PC-3 (cell line): ENCODE results near the gene ACTMAP. TPM values are rescaled to one million over a fixed set of nuclear protein-coding genes. Genes with fewer than 3 reads are reported as not detected.

Experiments
- ATAC-seq: fragments of 200-7000 bp; cut with Tn5 transposase; 2 replicates; pipeline ENCODE4 v1.9.1; 2020; ENCODE audit warnings: mild to moderate bottlenecking, moderate library complexity
- BruUV-seq: library from RNA; stranded (reverse); fragments of 400-500 nt; replicated peaks from 2 replicates; lab custom pipeline; 2021; lab: Mats Ljungman, UMichigan
- CTCF ChIA-PET: fragments of 300-600 bp; sonication (Branson Sonifier 250); formaldehyde crosslinking; loops from one replicate; lab custom pipeline; 2022; ENCODE audit warnings: antibody characterized with exemption; lab: Charles Lee
- POLR2A ChIA-PET: fragments of 300-600 bp; sonication (Branson Sonifier 250); formaldehyde crosslinking; loops from one replicate; lab custom pipeline; 2022; ENCODE audit warnings: antibody characterized with exemption; ENCODE audit not compliant: unreplicated experiment; lab: Charles Lee
- DNase-seq: peaks from one replicate; pipeline ENCODE4 v3.0.0-alpha.2; 2015
- H2AFZ ChIP-seq: fragments of 300-600 bp; sonication (generic); 2 replicates; pipeline ENCODE4 v1.6.0; 2016; ENCODE audit warnings: antibody characterized with exemption, low read length
- H3F3A ChIP-seq: fragments of 300-600 bp; sonication (generic); one replicate; pipeline ENCODE4 v1.6.0; 2017; ENCODE audit warnings: antibody characterized with exemption, low read length, control low read depth, mild to moderate bottlenecking; ENCODE audit not compliant: unreplicated experiment
- H3K27ac ChIP-seq: fragments of 300-600 bp; sonication (generic); 2 replicates; pipeline ENCODE4 v1.5.1; 2016; ENCODE audit warnings: mild to moderate bottlenecking, low read length
- H3K27me3 ChIP-seq: fragments of 300-600 bp; sonication (generic); 2 replicates; pipeline ENCODE4 v1.6.1; 2016; ENCODE audit warnings: low read length, mixed read lengths
- H3K36me3 ChIP-seq: fragments of 300-600 bp; sonication (generic); 2 replicates; pipeline ENCODE4 v1.6.1; 2016; ENCODE audit warnings: low read depth, mixed run types, low read length, mixed read lengths
- H3K4me1 ChIP-seq: fragments of 300-600 bp; sonication (generic); 2 replicates; pipeline ENCODE4 v1.5.1; 2016; ENCODE audit warnings: low read length; ENCODE audit not compliant: insufficient read depth
- H3K4me2 ChIP-seq: fragments of 300-600 bp; sonication (generic); 2 replicates; pipeline ENCODE4 v1.6.0; 2016; ENCODE audit warnings: low read length
- H3K4me3 ChIP-seq: fragments of 300-600 bp; sonication (generic); 2 replicates; pipeline ENCODE4 v1.5.1; 2016; ENCODE audit warnings: mild to moderate bottlenecking, low read length, mixed read lengths
- H3K79me2 ChIP-seq: fragments of 300-600 bp; sonication (generic); 2 replicates; pipeline ENCODE4 v1.6.1; 2017; ENCODE audit warnings: low read length, mixed read lengths
- H3K9ac ChIP-seq: fragments of 300-600 bp; sonication (generic); 2 replicates; pipeline ENCODE4 v1.6.0; 2016; ENCODE audit warnings: mild to moderate bottlenecking, low read length
- H3K9me2 ChIP-seq: fragments of 300-600 bp; sonication (generic); replicated peaks from 2 replicates; pipeline ENCODE4 v1.6.1; 2016; ENCODE audit warnings: mixed run types, low read length, mixed read lengths
- H3K9me3 ChIP-seq: fragments of 300-600 bp; sonication (generic); 2 replicates; pipeline ENCODE4 v1.6.1; 2016; ENCODE audit warnings: low read length, mixed read lengths
- H4K20me1 ChIP-seq: fragments of 300-600 bp; sonication (generic); 2 replicates; pipeline ENCODE4 v1.6.1; 2016; ENCODE audit warnings: low read length, mixed read lengths
- CTCF ChIP-seq: fragments of 300-600 bp; sonication (generic); conservative IDR thresholded peaks from 2 replicates; pipeline ENCODE4 v1.5.1; 2017; ENCODE audit warnings: antibody characterized with exemption, low read depth, mild to moderate bottlenecking, low read length
- EZH2 ChIP-seq: fragments of 300-600 bp; sonication (generic); IDR thresholded peaks from one replicate; pipeline ENCODE4 v1.6.1; 2017; ENCODE audit warnings: antibody characterized with exemption, mild to moderate bottlenecking, low read length; ENCODE audit not compliant: unreplicated experiment
- EZH2phosphoT487 ChIP-seq: fragments of 300-600 bp; sonication (generic); IDR thresholded peaks from 2 replicates; pipeline ENCODE4 v1.6.1; 2018; ENCODE audit warnings: mild to moderate bottlenecking, antibody characterized with exemption, low read length, borderline replicate concordance
- intact Hi-C: fragments of 100-400 bp; cut with micrococcal nuclease; formaldehyde crosslinking; loops from 2 replicates; pipeline ENCODE4 v1.9.0; 2023
- total RNA-seq: library from RNA; depleted of rRNA; stranded (reverse); fragments of >200 nt; gene quantifications from 2 replicates; pipeline ENCODE4 v1.2.3, GENCODE V29; 2014

The ACTMAP gene
- total RNA-seq, 1 experiment from 2014 or later: 0.40 TPM

- H3F3A ChIP-seq: no peaks in the 10 kb centered on the region
- H3K27ac ChIP-seq: peak within 1 kb of the TSS; percentile 93
- H3K4me1 ChIP-seq: peaks cover 35% of the 10 kb centered on the region
- H3K79me2 ChIP-seq: peaks cover 50% of the 10 kb centered on the region
- H3K36me3 ChIP-seq: peaks cover 9% of the 10 kb centered on the region
- peak within 1 kb of the TSS; percentile 99 for H3K9ac ChIP-seq
- no TSS peak for BruUV-seq
- intact Hi-C loops: loop anchor here (1.0 to 2.0 kb wide), 2 partner anchors 27 to 34 kb away; partner anchors contain the start of genes COQ8B, ITPKC and RAB4B
- peaks cover 23% of the 10 kb centered on the region for H4K20me1 ChIP-seq
- no peaks in the 10 kb centered on the region for H3K27me3 ChIP-seq
- peak within 1 kb of the TSS; percentile 91 for H3K4me2 ChIP-seq
- H3K9me2 ChIP-seq: no peaks in the 10 kb centered on the region
- TF ChIP-seq EZH2 (no peak), CTCF (no peak), EZH2phosphoT487 (no peak)
- H3K9me3 ChIP-seq: no peaks in the 10 kb centered on the region
- CTCF ChIA-PET: no interaction called here
- H3K4me3 ChIP-seq: peak within 1 kb of the TSS; percentile 95
- POLR2A ChIA-PET: interaction anchor here (0.5 to 1.2 kb wide), 4 partner anchors 26 to 467 kb away, joined by 3 to 20 read pairs (median 8); no protein-coding TSS in a partner anchor
- DNase-seq (peak; percentile 97), ATAC-seq (peak; percentile 72)
- peak within 1 kb of the TSS; percentile 74 for H2AFZ ChIP-seq
Observed at GRCh38 chr19:40750874-40751537, 729 bp upstream of the ACTMAP start, which contains the start of gene SNRPA. TSS of gene SNRPA (plus strand) at chr19:40751203. CDS start at chr19:40751409, 206 bp downstream.

GRCh38 chr19:40747536-40747935, 2.7 kb downstream of the ACTMAP start:
- intact Hi-C loops: no loop called here
- ATAC-seq (no peak), DNase-seq (no peak)
- no peak overlapping the region for H3K4me2 ChIP-seq
- TF ChIP-seq EZH2: no peak
- TF ChIP-seq EZH2phosphoT487: no peak
- no peak for TF ChIP-seq CTCF
- no peak overlapping the region for H3K9ac ChIP-seq
- no peaks in the 10 kb centered on the region for H3K9me3 ChIP-seq
- peaks cover 16% of the 10 kb centered on the region for H3K79me2 ChIP-seq
- H4K20me1 ChIP-seq: peaks cover 4% of the 10 kb centered on the region; the same call in 1 of the 2 replicates
- no peaks in the 10 kb centered on the region for H3K36me3 ChIP-seq
- H3K27me3 ChIP-seq: no peaks in the 10 kb centered on the region
- H3K4me1 ChIP-seq: peaks cover 12% of the 10 kb centered on the region
- CTCF ChIA-PET: no interaction called here
- H3K4me3 ChIP-seq: no peak overlapping the region
- H3K27ac ChIP-seq: no peak overlapping the region
- H3F3A ChIP-seq: no peaks in the 10 kb centered on the region
- POLR2A ChIA-PET: no interaction called here
- BruUV-seq: no TSS peak
- no peaks in the 10 kb centered on the region for H3K9me2 ChIP-seq
- no peak overlapping the region for H2AFZ ChIP-seq

- peaks cover 11% of the 10 kb centered on the region for H3K4me1 ChIP-seq
- intact Hi-C loops: no loop called here
- BruUV-seq: no TSS peak
- no peaks in the 10 kb centered on the region for H3K9me3 ChIP-seq
- TF ChIP-seq EZH2phosphoT487 (no peak), CTCF (no peak), EZH2 (no peak)
- no peaks in the 10 kb centered on the region for H3K27me3 ChIP-seq
- ChIA-PET CTCF (no interaction called here), POLR2A (no interaction called here)
- no peak overlapping the region for H3K4me3 ChIP-seq
- no peaks in the 10 kb centered on the region for H3K9me2 ChIP-seq
- no peaks in the 10 kb centered on the region for H4K20me1 ChIP-seq
- H3F3A ChIP-seq: no peaks in the 10 kb centered on the region
- H3K4me2 ChIP-seq: no peak overlapping the region
- H3K79me2 ChIP-seq: no peaks in the 10 kb centered on the region
- H3K36me3 ChIP-seq: no peaks in the 10 kb centered on the region
- no peak overlapping the region for H2AFZ ChIP-seq
- H3K9ac ChIP-seq: no peak overlapping the region
- ATAC-seq: no peak
- DNase-seq: no peak
- H3K27ac ChIP-seq: no peak overlapping the region
Observed at GRCh38 chr19:40745402-40745780, 4.9 kb downstream of the ACTMAP start.
